ENCODE results near the gene INTS11.
A peak's percentile ranks its signal among the peaks of the same experiment; 100 is the strongest.

DNA sequence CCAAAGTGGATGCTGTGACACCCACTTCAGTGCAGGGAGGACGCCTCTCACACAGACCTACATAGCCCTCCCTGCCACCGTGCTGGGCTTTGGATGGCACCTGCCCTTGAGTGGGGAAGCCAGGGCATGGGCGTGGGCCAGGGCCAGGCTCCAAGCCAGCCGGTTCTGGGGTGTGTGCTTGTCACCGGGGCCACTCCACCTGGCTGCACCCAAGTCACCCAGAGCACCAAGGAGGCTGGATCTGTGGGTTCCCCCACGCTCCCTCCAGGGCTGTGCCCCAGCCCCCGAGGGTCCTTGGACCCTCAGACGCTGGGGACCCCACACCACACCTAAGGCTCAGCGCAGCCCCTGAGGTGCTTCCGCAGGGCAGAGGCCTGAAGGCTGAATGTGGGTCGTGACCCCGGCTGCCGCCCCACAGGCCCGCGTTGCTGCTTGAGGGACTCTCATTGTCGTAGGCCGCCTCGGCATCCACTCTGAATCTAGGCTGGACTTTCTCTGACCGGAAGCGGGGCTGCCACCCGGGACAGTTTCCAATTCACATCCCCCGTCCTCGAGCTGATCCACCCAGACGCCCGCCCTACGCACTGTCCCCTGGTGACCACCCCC is 32.4 kb upstream of the INTS11 start:
- TF ChIP-seq, protein P1, sequence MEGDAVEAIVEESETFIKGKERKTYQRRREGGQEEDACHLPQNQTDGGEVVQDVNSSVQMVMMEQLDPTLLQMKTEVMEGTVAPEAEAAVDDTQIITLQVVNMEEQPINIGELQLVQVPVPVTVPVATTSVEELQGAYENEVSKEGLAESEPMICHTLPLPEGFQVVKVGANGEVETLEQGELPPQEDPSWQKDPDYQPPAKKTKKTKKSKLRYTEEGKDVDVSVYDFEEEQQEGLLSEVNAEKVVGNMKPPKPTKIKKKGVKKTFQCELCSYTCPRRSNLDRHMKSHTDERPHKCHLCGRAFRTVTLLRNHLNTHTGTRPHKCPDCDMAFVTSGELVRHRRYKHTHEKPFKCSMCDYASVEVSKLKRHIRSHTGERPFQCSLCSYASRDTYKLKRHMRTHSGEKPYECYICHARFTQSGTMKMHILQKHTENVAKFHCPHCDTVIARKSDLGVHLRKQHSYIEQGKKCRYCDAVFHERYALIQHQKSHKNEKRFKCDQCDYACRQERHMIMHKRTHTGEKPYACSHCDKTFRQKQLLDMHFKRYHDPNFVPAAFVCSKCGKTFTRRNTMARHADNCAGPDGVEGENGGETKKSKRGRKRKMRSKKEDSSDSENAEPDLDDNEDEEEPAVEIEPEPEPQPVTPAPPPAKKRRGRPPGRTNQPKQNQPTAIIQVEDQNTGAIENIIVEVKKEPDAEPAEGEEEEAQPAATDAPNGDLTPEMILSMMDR (IDR thresholded peaks at IDR 0.05), result no peak
- TF ChIP-seq POLR2A (IDR thresholded peaks at IDR 0.05), result no peak
- peak in 1 of 3 donors; percentile 9 for TF ChIP-seq POLR2AphosphoS5 (IDR thresholded peaks at IDR 0.05)

Measured in stomach (tissue), 4 donors.